Measurements from ENCODE around the gene ARID4B. TPM values are rescaled to one million over a fixed set of nuclear protein-coding genes. Genes with fewer than 3 reads are reported as not detected.

The ARID4B gene
- total and polyA plus RNA-seq, 2 donors (not counting 1 experiment from before 2014, with no cell fraction given) = 15.3 to 42.4 TPM

DNA sequence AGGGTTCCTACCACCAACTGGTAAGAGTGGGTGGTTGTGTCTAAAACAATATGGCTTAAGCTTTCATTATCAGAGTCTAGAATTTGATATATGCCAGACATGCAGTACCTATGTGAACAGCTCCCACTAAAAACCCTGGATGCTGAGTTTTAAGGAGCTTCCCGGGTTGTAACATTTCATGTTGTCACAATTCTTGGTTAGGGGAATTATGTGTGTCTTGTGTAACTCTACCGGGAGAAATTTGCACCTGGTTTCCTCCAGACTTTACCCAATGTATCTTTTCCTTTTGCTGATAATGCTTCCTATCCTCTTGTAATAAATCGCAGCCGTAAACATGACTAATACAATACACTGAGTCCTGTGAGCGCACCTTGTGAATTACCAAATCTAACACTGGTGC, 48.3 kb downstream of the ARID4B start:
- no peak overlapping the region for H3K27ac ChIP-seq (ENCODE audit: insufficient read depth, low read length)
- no peak overlapping the region for H3K4me2 ChIP-seq (ENCODE audit: extremely low read depth, insufficient read depth, low read length)
- H3K9ac ChIP-seq (ENCODE audit: insufficient read depth, low read length) = no peak overlapping the region
- H3K4me1 ChIP-seq (ENCODE audit: control insufficient read depth, extremely low read depth, insufficient read depth, low read length) = no peaks in the 10 kb centered on the region
- H3K79me2 ChIP-seq (ENCODE audit: control insufficient read depth, insufficient read depth, low read length) = peaks cover 74% of the 10 kb centered on the region
- H3K36me3 ChIP-seq (ENCODE audit: control insufficient read depth, insufficient read depth, low read length) = no peaks in the 10 kb centered on the region
- H4K20me1 ChIP-seq (ENCODE audit: control insufficient read depth, extremely low read depth, insufficient read depth, low read length) = peaks cover 5% of the 10 kb centered on the region
- no peak overlapping the region for H2AFZ ChIP-seq (ENCODE audit: low read length)
- TF ChIP-seq, protein P1, sequence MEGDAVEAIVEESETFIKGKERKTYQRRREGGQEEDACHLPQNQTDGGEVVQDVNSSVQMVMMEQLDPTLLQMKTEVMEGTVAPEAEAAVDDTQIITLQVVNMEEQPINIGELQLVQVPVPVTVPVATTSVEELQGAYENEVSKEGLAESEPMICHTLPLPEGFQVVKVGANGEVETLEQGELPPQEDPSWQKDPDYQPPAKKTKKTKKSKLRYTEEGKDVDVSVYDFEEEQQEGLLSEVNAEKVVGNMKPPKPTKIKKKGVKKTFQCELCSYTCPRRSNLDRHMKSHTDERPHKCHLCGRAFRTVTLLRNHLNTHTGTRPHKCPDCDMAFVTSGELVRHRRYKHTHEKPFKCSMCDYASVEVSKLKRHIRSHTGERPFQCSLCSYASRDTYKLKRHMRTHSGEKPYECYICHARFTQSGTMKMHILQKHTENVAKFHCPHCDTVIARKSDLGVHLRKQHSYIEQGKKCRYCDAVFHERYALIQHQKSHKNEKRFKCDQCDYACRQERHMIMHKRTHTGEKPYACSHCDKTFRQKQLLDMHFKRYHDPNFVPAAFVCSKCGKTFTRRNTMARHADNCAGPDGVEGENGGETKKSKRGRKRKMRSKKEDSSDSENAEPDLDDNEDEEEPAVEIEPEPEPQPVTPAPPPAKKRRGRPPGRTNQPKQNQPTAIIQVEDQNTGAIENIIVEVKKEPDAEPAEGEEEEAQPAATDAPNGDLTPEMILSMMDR (conservative IDR thresholded peaks at IDR 0.05 in 1 of 2, IDR thresholded peaks at IDR 0.05 in 1 of 2; ENCODE audit: low read depth in 1 of 2, low read length in 2 of 2) = no peak
- no peak for TF ChIP-seq EZH2 (IDR thresholded peaks at IDR 0.05; ENCODE audit: low read length, missing control alignments)
- DNase-seq (ENCODE audit: low read depth in 2 of 2) = no peak
- no peaks in the 10 kb centered on the region for H3K27me3 ChIP-seq (ENCODE audit: control insufficient read depth, insufficient read depth, low read length)
- no peaks in the 10 kb centered on the region for H3K9me3 ChIP-seq (ENCODE audit: control insufficient read depth, insufficient read depth, low read depth, low read length)
- H3K4me3 ChIP-seq (replicated peaks in 1 of 4; ENCODE audit: control extremely low read depth in 1 of 4, insufficient read depth in 1 of 4, low read depth in 3 of 4, low read length in 4 of 4) = no peak overlapping the region

DNA sequence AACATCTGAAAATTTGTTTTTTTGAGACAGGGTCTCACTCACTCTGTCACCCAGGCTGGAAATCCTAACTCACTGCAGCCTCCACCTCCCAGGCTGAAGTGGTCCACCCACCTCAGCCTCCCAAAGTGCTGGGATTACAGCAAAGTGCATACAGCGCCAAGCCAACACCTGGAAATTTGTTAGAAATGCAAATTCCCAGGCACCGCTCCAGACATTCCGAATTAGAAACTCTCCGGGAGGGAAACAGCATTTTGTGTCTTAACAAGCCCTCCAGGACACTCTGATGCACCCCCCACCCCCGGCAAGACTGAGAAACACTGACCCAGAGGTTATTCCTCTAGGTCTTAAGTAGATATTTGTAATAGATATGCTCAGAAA, 49.1 kb downstream of the ARID4B start:
- H3K4me1 ChIP-seq (ENCODE audit: control insufficient read depth, extremely low read depth, insufficient read depth, low read length) = no peaks in the 10 kb centered on the region
- H2AFZ ChIP-seq (ENCODE audit: low read length) = no peak overlapping the region
- H4K20me1 ChIP-seq (ENCODE audit: control insufficient read depth, extremely low read depth, insufficient read depth, low read length) = peaks cover 5% of the 10 kb centered on the region
- no peaks in the 10 kb centered on the region for H3K27me3 ChIP-seq (ENCODE audit: control insufficient read depth, insufficient read depth, low read length)
- H3K79me2 ChIP-seq (ENCODE audit: control insufficient read depth, insufficient read depth, low read length) = peaks cover 74% of the 10 kb centered on the region
- no peak overlapping the region for H3K9ac ChIP-seq (ENCODE audit: insufficient read depth, low read length)
- H3K27ac ChIP-seq (ENCODE audit: insufficient read depth, low read length) = no peak overlapping the region
- no peak overlapping the region for H3K4me3 ChIP-seq (replicated peaks in 1 of 4; ENCODE audit: control extremely low read depth in 1 of 4, insufficient read depth in 1 of 4, low read depth in 3 of 4, low read length in 4 of 4)
- TF ChIP-seq, protein P1 (conservative IDR thresholded peaks at IDR 0.05 in 1 of 2, IDR thresholded peaks at IDR 0.05 in 1 of 2; ENCODE audit: low read depth in 1 of 2, low read length in 2 of 2) = no peak
- TF ChIP-seq EZH2 (IDR thresholded peaks at IDR 0.05; ENCODE audit: low read length, missing control alignments) = no peak
- no peaks in the 10 kb centered on the region for H3K36me3 ChIP-seq (ENCODE audit: control insufficient read depth, insufficient read depth, low read length)
- H3K4me2 ChIP-seq (ENCODE audit: extremely low read depth, insufficient read depth, low read length) = no peak overlapping the region
- H3K9me3 ChIP-seq (ENCODE audit: control insufficient read depth, insufficient read depth, low read depth, low read length) = no peaks in the 10 kb centered on the region
- DNase-seq (ENCODE audit: low read depth in 2 of 2) = no peak

DNA sequence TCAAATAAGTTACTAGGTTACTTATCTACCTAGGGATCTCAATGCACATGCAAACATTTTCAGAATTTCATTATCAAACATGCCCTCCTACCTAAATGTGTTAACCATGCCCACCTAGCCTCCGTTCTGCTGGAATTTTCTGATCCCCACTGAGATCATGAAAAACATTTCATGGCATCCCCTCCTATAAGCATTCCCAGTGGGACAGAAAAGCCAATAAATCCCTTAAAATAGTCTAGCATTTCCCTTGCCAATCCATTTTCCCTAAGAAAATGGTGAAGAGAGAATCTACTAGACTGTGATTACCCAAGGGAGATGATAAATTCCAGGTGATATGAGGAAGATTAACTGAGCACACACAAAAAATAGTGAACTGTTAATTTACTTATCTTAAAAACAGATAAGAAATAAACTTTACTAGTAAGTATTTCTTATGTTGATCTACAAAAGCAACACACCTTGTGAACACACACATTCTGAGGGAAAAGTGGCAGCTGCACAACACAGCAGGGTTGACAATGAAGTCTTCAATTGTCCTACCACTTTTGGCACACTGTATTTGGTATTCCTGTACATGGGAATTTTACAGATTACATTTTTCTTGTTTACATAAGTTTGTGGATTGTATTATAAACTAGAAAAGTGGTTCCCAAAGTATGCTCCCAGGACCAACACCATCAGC, 49.6 kb downstream of the ARID4B start:
- DNase-seq (ENCODE audit: low read depth in 2 of 2) = no peak
- peaks cover 76% of the 10 kb centered on the region for H3K79me2 ChIP-seq (ENCODE audit: control insufficient read depth, insufficient read depth, low read length)
- no peaks in the 10 kb centered on the region for H3K4me1 ChIP-seq (ENCODE audit: control insufficient read depth, extremely low read depth, insufficient read depth, low read length)
- H3K9me3 ChIP-seq (ENCODE audit: control insufficient read depth, insufficient read depth, low read depth, low read length) = no peaks in the 10 kb centered on the region
- H3K9ac ChIP-seq (ENCODE audit: insufficient read depth, low read length) = no peak overlapping the region
- H2AFZ ChIP-seq (ENCODE audit: low read length) = no peak overlapping the region
- H4K20me1 ChIP-seq (ENCODE audit: control insufficient read depth, extremely low read depth, insufficient read depth, low read length) = peaks cover 5% of the 10 kb centered on the region
- H3K4me2 ChIP-seq (ENCODE audit: extremely low read depth, insufficient read depth, low read length) = no peak overlapping the region
- H3K27me3 ChIP-seq (ENCODE audit: control insufficient read depth, insufficient read depth, low read length) = no peaks in the 10 kb centered on the region
- no peak overlapping the region for H3K4me3 ChIP-seq (replicated peaks in 1 of 4; ENCODE audit: control extremely low read depth in 1 of 4, insufficient read depth in 1 of 4, low read depth in 3 of 4, low read length in 4 of 4)
- TF ChIP-seq, protein P1 (conservative IDR thresholded peaks at IDR 0.05 in 1 of 2, IDR thresholded peaks at IDR 0.05 in 1 of 2; ENCODE audit: low read depth in 1 of 2, low read length in 2 of 2) = no peak
- TF ChIP-seq EZH2 (IDR thresholded peaks at IDR 0.05; ENCODE audit: low read length, missing control alignments) = no peak
- no peak overlapping the region for H3K27ac ChIP-seq (ENCODE audit: insufficient read depth, low read length)
- H3K36me3 ChIP-seq (ENCODE audit: control insufficient read depth, insufficient read depth, low read length) = no peaks in the 10 kb centered on the region
